HL-60/S4 treated with retinoic acid at 250 ng/mL for 4 days and 3 days (cell line): ENCODE data around the gene IMMP2L.
"Not testable (repeated sequence)": the region's sequence is repeated elsewhere in the genome, so short reads cannot be mapped to it uniquely, and the experiment has no call there.

ENCODE experiments used
- in situ Hi-C: fragments of 300-500 bp; cut with MboI; formaldehyde crosslinking; loops from 2 replicates; pipeline ENCODE4 v1.7.0; 2022; ENCODE audit warnings: low sequenced_read_pairs

Gene IMMP2L

GRCh38 chr7:111088328-111088727 lies 474.0 kb downstream of the IMMP2L start:
- in situ Hi-C loops: no loop called here

GRCh38 chr7:111086532-111086931 lies 475.8 kb downstream of the IMMP2L start:
- in situ Hi-C loops: no loop called here

- in situ Hi-C loops: no loop called here
Measured at GRCh38 chr7:111085356-111085755, 476.9 kb downstream of the IMMP2L start.

- in situ Hi-C loops: no loop called here
Measured at GRCh38 chr7:111083413-111083812, 478.9 kb downstream of the IMMP2L start.

- in situ Hi-C loops: no loop called here
Measured at GRCh38 chr7:111082351-111082750, 479.9 kb downstream of the IMMP2L start.

- in situ Hi-C loops: no loop called here
Measured at GRCh38 chr7:111081546-111082267, 480.6 kb downstream of the IMMP2L start.

GRCh38 chr7:111080495-111081105 lies 481.7 kb downstream of the IMMP2L start:
- in situ Hi-C loops: no loop called here

- in situ Hi-C loops: no loop called here
Measured at GRCh38 chr7:111077001-111077400, 485.3 kb downstream of the IMMP2L start.

GRCh38 chr7:111076205-111076604 lies 486.1 kb downstream of the IMMP2L start:
- in situ Hi-C loops: no loop called here

- in situ Hi-C loops: no loop called here
Measured at GRCh38 chr7:111075498-111075897, 486.8 kb downstream of the IMMP2L start.

GRCh38 chr7:111074748-111075146 lies 487.5 kb downstream of the IMMP2L start:
- in situ Hi-C loops: no loop called here

GRCh38 chr7:111074071-111074747 lies 488.1 kb downstream of the IMMP2L start:
- in situ Hi-C loops: no loop called here

- in situ Hi-C loops: not testable (repeated sequence)
Measured at GRCh38 chr7:111072658-111073057, 489.6 kb downstream of the IMMP2L start.

GRCh38 chr7:111071556-111071955 lies 490.7 kb downstream of the IMMP2L start:
- in situ Hi-C loops: no loop called here

GRCh38 chr7:111068618-111069017 lies 493.7 kb downstream of the IMMP2L start:
- in situ Hi-C loops: no loop called here

- in situ Hi-C loops: no loop called here
Measured at GRCh38 chr7:111067682-111068081, 494.6 kb downstream of the IMMP2L start.

GRCh38 chr7:111067251-111067650 lies 495.0 kb downstream of the IMMP2L start:
- in situ Hi-C loops: no loop called here

- in situ Hi-C loops: no loop called here
Measured at GRCh38 chr7:111063166-111063565, 499.1 kb downstream of the IMMP2L start.

- in situ Hi-C loops: no loop called here
Measured at GRCh38 chr7:111059833-111060232, 502.5 kb downstream of the IMMP2L start.

- in situ Hi-C loops: no loop called here
Measured at GRCh38 chr7:111057066-111057465, 505.2 kb downstream of the IMMP2L start.

GRCh38 chr7:111056371-111056770 lies 505.9 kb downstream of the IMMP2L start:
- in situ Hi-C loops: no loop called here

GRCh38 chr7:111053035-111053434 lies 509.3 kb downstream of the IMMP2L start:
- in situ Hi-C loops: no loop called here
